Keratinocyte (primary cell): ENCODE results near the gene SPDYE17.
"Not testable (repeated sequence)": the region's sequence is repeated elsewhere in the genome, so short reads cannot be mapped to it uniquely, and the experiment has no call there.

Experiments
- CTCF ChIP-seq, 3 experiments: IDR thresholded peaks in 1 of 3; conservative IDR thresholded peaks in 1 of 3; optimal IDR thresholded peaks in 1 of 3; 2 replicates in 2 of 3; 3 replicates in 1 of 3; pipeline versions ENCODE3 to v1.5.1; 2011; ENCODE audit warnings: low read length in 3 of 3, mild to moderate bottlenecking in 3 of 3, moderate library complexity in 2 of 3, control low read depth in 1 of 3, inconsistent platforms in 1 of 3; ENCODE audit not compliant: insufficient read depth in 2 of 3; ENCODE audit errors: extremely low read depth in 1 of 3
- EZH2 ChIP-seq: IDR thresholded peaks from one replicate; pipeline ENCODE4 v1.6.1; 2012; ENCODE audit warnings: inconsistent platforms, mild to moderate bottlenecking, low read length, moderate library complexity

GRCh38 chr7:76974793-76975579 is 57.2 kb downstream of the SPDYE17 start:
- TF ChIP-seq CTCF (optimal IDR thresholded peaks at IDR 0.05 in 1 of 3, IDR thresholded peaks at IDR 0.05 in 1 of 3, conservative IDR thresholded peaks at IDR 0.05 in 1 of 3; ENCODE audit: extremely low read depth in 1 of 3, insufficient read depth in 2 of 3, low read length in 3 of 3); EZH2: not testable (repeated sequence)
